ENCODE measurements around the gene PAX3.

GRCh38 chr2:222306393-222307142, 7.8 kb upstream of the PAX3 start:
- TF ChIP-seq CTCF (IDR thresholded peaks at IDR 0.05) (no peak), POLR2A (IDR thresholded peaks at IDR 0.05) (no peak)

Measured in lower leg skin (tissue), 3 donors.